DMS53 (cell line): ENCODE measurements around the gene MRPL36.

Source experiments
- DNase-seq: peaks from one replicate; lab custom pipeline; 2025; lab: John Stamatoyannopoulos, UW

MRPL36 gene

GRCh38 chr5:1749346-1750124 lies 50.1 kb downstream of the MRPL36 start:
- no peak for DNase-seq

GRCh38 chr5:1748845-1749244 lies 50.8 kb downstream of the MRPL36 start:
- DNase-seq: no peak
